Endothelial cell (in vitro differentiated cells): ENCODE results near the gene COL5A1. TPM values are rescaled to one million over a fixed set of nuclear protein-coding genes. Genes with fewer than 3 reads are reported as not detected.
A peak's percentile ranks its signal among the peaks of the same experiment; 100 is the strongest.

Experiments used
- DNase-seq: peaks from one replicate; pipeline ENCODE4 v3.0.0; 2021; ENCODE audit warnings: low spot score
- H3K27ac Mint-ChIP-seq: one replicate; pipeline ENCODE4 v1.8.0; 2021; ENCODE audit warnings: mixed read lengths, inconsistent platforms; ENCODE audit not compliant: unreplicated experiment
- H3K27me3 Mint-ChIP-seq: one replicate; pipeline ENCODE4 v1.8.0; 2021; ENCODE audit warnings: mild to moderate bottlenecking, moderate library complexity, mixed read lengths, inconsistent platforms; ENCODE audit not compliant: unreplicated experiment
- H3K36me3 Mint-ChIP-seq: one replicate; pipeline ENCODE4 v1.8.0; 2021; ENCODE audit warnings: mild to moderate bottlenecking, low read depth, mixed read lengths, inconsistent platforms; ENCODE audit not compliant: unreplicated experiment
- H3K4me1 Mint-ChIP-seq: one replicate; pipeline ENCODE4 v1.8.0; 2021; ENCODE audit warnings: mild to moderate bottlenecking, mixed read lengths, inconsistent platforms; ENCODE audit not compliant: unreplicated experiment
- H3K4me3 Mint-ChIP-seq: one replicate; pipeline ENCODE4 v1.8.0; 2021; ENCODE audit warnings: mild to moderate bottlenecking, mixed read lengths, inconsistent platforms; ENCODE audit not compliant: unreplicated experiment
- H3K9me3 Mint-ChIP-seq: one replicate; pipeline ENCODE4 v1.8.0; 2021; ENCODE audit warnings: mixed read lengths, inconsistent platforms; ENCODE audit not compliant: unreplicated experiment
- CTCF ChIP-seq: fragments of 200-600 bp; sonication (generic); IDR thresholded peaks from one replicate; pipeline ENCODE4 v1.5.0; 2021; ENCODE audit warnings: antibody characterized with exemption; ENCODE audit not compliant: unreplicated experiment
- total RNA-seq: library from RNA; stranded (reverse); fragmentation: NEBNext Ultra II Directional; extraction: Animal tissue kit (Norgen Biotek cat#: 25700); gene quantifications from one replicate; pipeline ENCODE4 v1.2.1, GENCODE V29; 2021; ENCODE audit not compliant: unreplicated experiment

Gene COL5A1
- total RNA-seq, 1 donor from 2014 or later, result 24.3 TPM

- Mint-ChIP-seq H3K27ac (no peak overlapping the region), H3K9me3 (no peaks in the 10 kb centered on the region), H3K4me3 (no peak overlapping the region), H3K27me3 (no peaks in the 10 kb centered on the region), H3K36me3 (no peaks in the 10 kb centered on the region), H3K4me1 (peaks cover 2% of the 10 kb centered on the region)
- peak; percentile 1 for DNase-seq
- TF ChIP-seq CTCF, result no peak
Measured at GRCh38 chr9:134604834-134605233, 36.8 kb upstream of the COL5A1 start.

GRCh38 chr9:134605351-134605965 is 36.1 kb upstream of the COL5A1 start:
- Mint-ChIP-seq H3K27ac (no peak overlapping the region), H3K36me3 (no peaks in the 10 kb centered on the region), H3K27me3 (no peaks in the 10 kb centered on the region), H3K9me3 (no peaks in the 10 kb centered on the region), H3K4me3 (no peak overlapping the region), H3K4me1 (peaks cover 2% of the 10 kb centered on the region)
- TF ChIP-seq CTCF, result no peak
- peak; percentile 1 for DNase-seq

GRCh38 chr9:134605966-134606357 is 35.6 kb upstream of the COL5A1 start:
- Mint-ChIP-seq H3K27ac (no peak overlapping the region), H3K36me3 (no peaks in the 10 kb centered on the region), H3K27me3 (no peaks in the 10 kb centered on the region), H3K4me3 (no peak overlapping the region), H3K9me3 (no peaks in the 10 kb centered on the region), H3K4me1 (peaks cover 2% of the 10 kb centered on the region)
- DNase-seq, result no peak
- no peak for TF ChIP-seq CTCF

GRCh38 chr9:134606951-134607731 is 34.5 kb upstream of the COL5A1 start:
- H3K27me3 Mint-ChIP-seq, result no peaks in the 10 kb centered on the region
- no peaks in the 10 kb centered on the region for H3K36me3 Mint-ChIP-seq
- peaks cover 2% of the 10 kb centered on the region for H3K4me1 Mint-ChIP-seq
- no peaks in the 10 kb centered on the region for H3K9me3 Mint-ChIP-seq
- no peak overlapping the region for H3K27ac Mint-ChIP-seq
- peak; percentile 4 for DNase-seq
- no peak overlapping the region for H3K4me3 Mint-ChIP-seq
- no peak for TF ChIP-seq CTCF

GRCh38 chr9:134607971-134608370 is 33.6 kb upstream of the COL5A1 start:
- Mint-ChIP-seq H3K27ac (no peak overlapping the region), H3K4me1 (no peaks in the 10 kb centered on the region), H3K9me3 (peaks cover 5% of the 10 kb centered on the region), H3K27me3 (no peaks in the 10 kb centered on the region), H3K36me3 (no peaks in the 10 kb centered on the region), H3K4me3 (no peak overlapping the region)
- no peak for TF ChIP-seq CTCF
- no peak for DNase-seq
